Esophagus muscularis mucosa (tissue), 3 donors: ENCODE data around the gene ACSF3.

Experiments used
- POLR2A ChIP-seq: fragments of 450-650 bp; IDR thresholded peaks from one replicate; pipeline ENCODE4 v1.6.1; 2017; ENCODE audit warnings: antibody characterized with exemption, moderate library complexity, mild to moderate bottlenecking, low read depth
- POLR2AphosphoS5 ChIP-seq, 2 donors: sonication (generic); formaldehyde crosslinking; IDR thresholded peaks; one replicate each; pipeline ENCODE4 v1.6.1; 2017; ENCODE audit warnings: antibody characterized with exemption in 2 of 2
- TF ChIP-seq, protein P1 (sequence below), 3 experiments: fragments of 200-600 bp in 2 of 3; fragments of 450-650 bp in 1 of 3; sonication (generic) in 2 of 3; IDR thresholded peaks; one replicate each; pipeline ENCODE4 v1.5.1; 2017 to 2019; ENCODE audit warnings: antibody characterized with exemption in 3 of 3, mild to moderate bottlenecking in 2 of 3, moderate library complexity in 1 of 3

DNA sequence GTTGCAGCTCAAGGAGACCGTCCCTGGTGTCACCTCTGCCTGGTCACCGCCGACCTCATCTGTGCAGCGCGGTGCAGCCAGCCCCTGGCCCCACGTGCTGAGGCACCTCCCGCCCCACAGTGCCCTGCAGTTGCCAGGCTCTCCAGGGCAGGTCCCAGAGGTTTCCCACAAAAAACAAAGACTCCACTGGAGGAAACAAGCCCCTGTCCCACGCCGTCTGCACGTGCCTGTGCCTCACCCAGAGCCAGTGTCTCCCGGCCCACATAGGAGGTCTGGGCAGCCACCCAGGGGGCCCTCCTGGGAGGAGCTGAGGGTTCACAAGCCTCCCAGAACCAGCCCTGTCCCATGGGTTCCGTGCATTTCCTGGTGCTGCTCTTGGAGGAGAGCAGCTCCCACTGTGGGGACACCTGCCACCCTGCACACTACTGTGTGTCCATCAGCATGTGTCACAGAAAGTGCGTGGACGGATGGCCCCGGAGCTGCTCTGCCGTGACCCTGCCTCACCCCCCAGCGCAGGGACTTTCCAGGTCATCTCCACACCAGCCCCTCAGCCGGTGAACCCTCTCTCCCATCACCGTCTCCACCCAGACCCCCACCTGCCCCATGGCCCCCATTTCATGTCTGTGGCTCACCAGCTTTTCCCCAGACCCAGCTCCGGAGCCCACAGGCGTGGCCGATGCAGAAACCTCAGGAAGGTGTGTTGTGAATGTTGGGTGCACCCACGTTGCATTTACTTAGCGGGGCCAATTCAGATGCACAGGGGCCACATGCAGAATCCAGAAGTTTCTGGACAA is 60.9 kb downstream of the ACSF3 start:
- no peak for TF ChIP-seq POLR2A
- TF ChIP-seq, protein P1, sequence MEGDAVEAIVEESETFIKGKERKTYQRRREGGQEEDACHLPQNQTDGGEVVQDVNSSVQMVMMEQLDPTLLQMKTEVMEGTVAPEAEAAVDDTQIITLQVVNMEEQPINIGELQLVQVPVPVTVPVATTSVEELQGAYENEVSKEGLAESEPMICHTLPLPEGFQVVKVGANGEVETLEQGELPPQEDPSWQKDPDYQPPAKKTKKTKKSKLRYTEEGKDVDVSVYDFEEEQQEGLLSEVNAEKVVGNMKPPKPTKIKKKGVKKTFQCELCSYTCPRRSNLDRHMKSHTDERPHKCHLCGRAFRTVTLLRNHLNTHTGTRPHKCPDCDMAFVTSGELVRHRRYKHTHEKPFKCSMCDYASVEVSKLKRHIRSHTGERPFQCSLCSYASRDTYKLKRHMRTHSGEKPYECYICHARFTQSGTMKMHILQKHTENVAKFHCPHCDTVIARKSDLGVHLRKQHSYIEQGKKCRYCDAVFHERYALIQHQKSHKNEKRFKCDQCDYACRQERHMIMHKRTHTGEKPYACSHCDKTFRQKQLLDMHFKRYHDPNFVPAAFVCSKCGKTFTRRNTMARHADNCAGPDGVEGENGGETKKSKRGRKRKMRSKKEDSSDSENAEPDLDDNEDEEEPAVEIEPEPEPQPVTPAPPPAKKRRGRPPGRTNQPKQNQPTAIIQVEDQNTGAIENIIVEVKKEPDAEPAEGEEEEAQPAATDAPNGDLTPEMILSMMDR (IDR thresholded peaks at IDR 0.05) = no peak
- no peak for TF ChIP-seq POLR2AphosphoS5 (IDR thresholded peaks at IDR 0.05)
